Measurements from ENCODE around the gene AXIN2.

AXIN2 gene

GRCh38 chr17:65600518-65600917 is 39.1 kb upstream of the AXIN2 start:
- no peak overlapping the region for H3K27ac ChIP-seq (ENCODE audit: low read depth, low read length, poor library complexity, severe bottlenecking)
- H3K36me3 ChIP-seq (ENCODE audit: insufficient read depth, low read length): no peaks in the 10 kb centered on the region
- no peaks in the 10 kb centered on the region for H3K9me3 ChIP-seq (ENCODE audit: low read length)
- H4K20me1 ChIP-seq (ENCODE audit: insufficient read depth, low read length): no peaks in the 10 kb centered on the region
- no peak overlapping the region for H2AFZ ChIP-seq (ENCODE audit: low read length)
- no peaks in the 10 kb centered on the region for H3K9me2 ChIP-seq (ENCODE audit: low read depth, low read length)
- H3K4me1 ChIP-seq (ENCODE audit: insufficient read depth, low read length, severe bottlenecking): no peaks in the 10 kb centered on the region
- TF ChIP-seq, protein P1, sequence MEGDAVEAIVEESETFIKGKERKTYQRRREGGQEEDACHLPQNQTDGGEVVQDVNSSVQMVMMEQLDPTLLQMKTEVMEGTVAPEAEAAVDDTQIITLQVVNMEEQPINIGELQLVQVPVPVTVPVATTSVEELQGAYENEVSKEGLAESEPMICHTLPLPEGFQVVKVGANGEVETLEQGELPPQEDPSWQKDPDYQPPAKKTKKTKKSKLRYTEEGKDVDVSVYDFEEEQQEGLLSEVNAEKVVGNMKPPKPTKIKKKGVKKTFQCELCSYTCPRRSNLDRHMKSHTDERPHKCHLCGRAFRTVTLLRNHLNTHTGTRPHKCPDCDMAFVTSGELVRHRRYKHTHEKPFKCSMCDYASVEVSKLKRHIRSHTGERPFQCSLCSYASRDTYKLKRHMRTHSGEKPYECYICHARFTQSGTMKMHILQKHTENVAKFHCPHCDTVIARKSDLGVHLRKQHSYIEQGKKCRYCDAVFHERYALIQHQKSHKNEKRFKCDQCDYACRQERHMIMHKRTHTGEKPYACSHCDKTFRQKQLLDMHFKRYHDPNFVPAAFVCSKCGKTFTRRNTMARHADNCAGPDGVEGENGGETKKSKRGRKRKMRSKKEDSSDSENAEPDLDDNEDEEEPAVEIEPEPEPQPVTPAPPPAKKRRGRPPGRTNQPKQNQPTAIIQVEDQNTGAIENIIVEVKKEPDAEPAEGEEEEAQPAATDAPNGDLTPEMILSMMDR (IDR thresholded peaks at IDR 0.05; ENCODE audit: low read length): no peak
- TF ChIP-seq EZH2 (IDR thresholded peaks at IDR 0.05; ENCODE audit: borderline replicate concordance, low read length): no peak
- no peak overlapping the region for H3K9ac ChIP-seq (ENCODE audit: low read length)
- no peak overlapping the region for H3K4me3 ChIP-seq (ENCODE audit: low read depth, low read length, poor library complexity, severe bottlenecking)
- no peaks in the 10 kb centered on the region; the same call in 1 of the 2 replicates for H3K27me3 ChIP-seq (ENCODE audit: insufficient read depth, low read length)
- no peaks in the 10 kb centered on the region for H3F3A ChIP-seq (ENCODE audit: insufficient read depth, low read length)
- H3K79me2 ChIP-seq (ENCODE audit: insufficient read depth, low read length): no peaks in the 10 kb centered on the region
- no peak overlapping the region for H3K4me2 ChIP-seq (ENCODE audit: low read length)

- Histone ChIP-seq H3K4me2 (ENCODE audit: low read length) (no peak overlapping the region), H3F3A (ENCODE audit: insufficient read depth, low read length) (no peaks in the 10 kb centered on the region), H3K4me1 (ENCODE audit: insufficient read depth, low read length, severe bottlenecking) (no peaks in the 10 kb centered on the region), H4K20me1 (ENCODE audit: insufficient read depth, low read length) (no peaks in the 10 kb centered on the region), H3K27me3 (ENCODE audit: insufficient read depth, low read length) (no peaks in the 10 kb centered on the region; the same call in 1 of the 2 replicates), H3K79me2 (ENCODE audit: insufficient read depth, low read length) (no peaks in the 10 kb centered on the region), H3K4me3 (ENCODE audit: low read depth, low read length, poor library complexity, severe bottlenecking) (no peak overlapping the region), H2AFZ (ENCODE audit: low read length) (no peak overlapping the region), H3K27ac (ENCODE audit: low read depth, low read length, poor library complexity, severe bottlenecking) (no peak overlapping the region), H3K36me3 (ENCODE audit: insufficient read depth, low read length) (no peaks in the 10 kb centered on the region), H3K9me2 (ENCODE audit: low read depth, low read length) (no peaks in the 10 kb centered on the region), H3K9ac (ENCODE audit: low read length) (no peak overlapping the region), H3K9me3 (ENCODE audit: low read length) (no peaks in the 10 kb centered on the region)
- TF ChIP-seq, protein P1 (IDR thresholded peaks at IDR 0.05; ENCODE audit: low read length): no peak
- no peak for TF ChIP-seq EZH2 (IDR thresholded peaks at IDR 0.05; ENCODE audit: borderline replicate concordance, low read length)
Measured at GRCh38 chr17:65599650-65600049, 38.2 kb upstream of the AXIN2 start.

DNA sequence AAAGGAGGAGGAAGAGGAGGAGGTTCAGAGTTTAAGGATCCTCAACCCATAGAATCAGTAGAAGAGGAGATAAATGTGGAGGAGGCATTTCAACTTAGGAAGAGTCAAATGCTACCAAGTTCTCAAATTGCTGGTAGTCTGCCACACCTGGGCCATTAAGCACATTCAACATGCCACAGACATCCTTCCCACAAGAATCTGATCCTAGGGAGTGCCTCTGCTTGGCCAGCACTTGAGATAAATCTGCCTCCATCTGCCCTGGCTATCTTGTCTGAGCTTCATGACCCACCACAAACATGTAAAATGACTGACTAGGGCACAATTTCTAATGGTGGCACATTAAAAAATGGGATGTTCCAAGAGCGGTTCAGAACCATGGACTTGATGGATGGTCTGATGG is 37.3 kb upstream of the AXIN2 start:
- TF ChIP-seq, protein P1 (IDR thresholded peaks at IDR 0.05; ENCODE audit: low read length): no peak
- no peak for TF ChIP-seq EZH2 (IDR thresholded peaks at IDR 0.05; ENCODE audit: borderline replicate concordance, low read length)
- no peaks in the 10 kb centered on the region; the same call in 1 of the 2 replicates for H3K27me3 ChIP-seq (ENCODE audit: insufficient read depth, low read length)

More for the DNA sequence above, 37.3 kb upstream of the AXIN2 start:
- Histone ChIP-seq H4K20me1 (ENCODE audit: insufficient read depth, low read length) (no peaks in the 10 kb centered on the region), H3K4me3 (ENCODE audit: low read depth, low read length, poor library complexity, severe bottlenecking) (no peak overlapping the region), H3K9me3 (ENCODE audit: low read length) (no peaks in the 10 kb centered on the region), H3K4me1 (ENCODE audit: insufficient read depth, low read length, severe bottlenecking) (no peaks in the 10 kb centered on the region), H3F3A (ENCODE audit: insufficient read depth, low read length) (no peaks in the 10 kb centered on the region), H3K9me2 (ENCODE audit: low read depth, low read length) (no peaks in the 10 kb centered on the region), H3K4me2 (ENCODE audit: low read length) (no peak overlapping the region), H3K36me3 (ENCODE audit: insufficient read depth, low read length) (no peaks in the 10 kb centered on the region), H2AFZ (ENCODE audit: low read length) (no peak overlapping the region), H3K27ac (ENCODE audit: low read depth, low read length, poor library complexity, severe bottlenecking) (no peak overlapping the region), H3K79me2 (ENCODE audit: insufficient read depth, low read length) (no peaks in the 10 kb centered on the region), H3K9ac (ENCODE audit: low read length) (no peak overlapping the region)

Measured in OCI-LY1 (cell line).